Inflammatory macrophage (primary cell): Measurements from ENCODE around the gene FBP2.
"Not testable (repeated sequence)": the region's sequence is repeated elsewhere in the genome, so short reads cannot be mapped to it uniquely, and the experiment has no call there.

Experiments
- DNase-seq, 2 donors: peaks; one replicate each; pipeline ENCODE4 v3.0.0-alpha.2; 2020 to 2022

The FBP2 gene

DNA sequence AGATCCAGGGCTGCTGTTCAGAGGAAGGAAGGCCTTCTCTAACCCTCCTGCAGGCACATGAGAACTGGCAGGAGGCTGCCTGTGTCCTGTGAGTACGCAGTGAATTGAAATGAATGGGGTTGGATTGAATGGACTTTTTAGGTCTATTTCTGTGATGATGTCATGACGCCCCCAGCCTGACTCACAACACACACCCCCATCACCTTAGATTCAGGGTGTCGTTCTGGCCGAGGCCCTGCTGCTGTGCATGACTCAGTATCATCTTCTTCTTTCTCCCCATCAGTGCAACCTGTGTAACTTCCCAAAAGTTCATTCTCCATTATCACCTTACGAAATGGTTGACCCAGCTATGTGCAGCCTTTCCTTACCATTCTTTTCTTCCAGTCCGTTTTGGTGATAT, 33.4 kb downstream of the FBP2 start:
- DNase-seq: peak in 1 of 2 donors; percentile 22

DNA sequence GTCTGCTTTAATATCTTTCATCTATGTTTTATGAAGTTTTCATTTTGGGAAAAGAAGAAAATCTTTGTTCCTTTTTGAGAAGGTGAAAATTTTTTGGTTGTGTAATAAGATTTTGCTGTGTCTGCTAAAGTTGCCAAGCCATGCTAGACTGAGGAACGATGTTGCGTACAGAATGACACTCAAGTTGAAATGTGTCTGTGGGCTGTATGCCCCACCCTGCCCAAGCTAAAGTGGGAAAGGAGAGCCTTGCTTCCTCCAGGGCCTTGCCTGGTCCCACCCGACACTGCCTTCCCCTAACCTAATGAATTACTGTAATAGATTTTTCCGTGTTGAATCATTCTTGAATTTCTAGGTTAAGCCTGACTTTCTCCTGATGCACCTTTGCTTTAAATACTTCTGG, 36.2 kb downstream of the FBP2 start:
- DNase-seq: peak; percentile 50 to 51

DNA sequence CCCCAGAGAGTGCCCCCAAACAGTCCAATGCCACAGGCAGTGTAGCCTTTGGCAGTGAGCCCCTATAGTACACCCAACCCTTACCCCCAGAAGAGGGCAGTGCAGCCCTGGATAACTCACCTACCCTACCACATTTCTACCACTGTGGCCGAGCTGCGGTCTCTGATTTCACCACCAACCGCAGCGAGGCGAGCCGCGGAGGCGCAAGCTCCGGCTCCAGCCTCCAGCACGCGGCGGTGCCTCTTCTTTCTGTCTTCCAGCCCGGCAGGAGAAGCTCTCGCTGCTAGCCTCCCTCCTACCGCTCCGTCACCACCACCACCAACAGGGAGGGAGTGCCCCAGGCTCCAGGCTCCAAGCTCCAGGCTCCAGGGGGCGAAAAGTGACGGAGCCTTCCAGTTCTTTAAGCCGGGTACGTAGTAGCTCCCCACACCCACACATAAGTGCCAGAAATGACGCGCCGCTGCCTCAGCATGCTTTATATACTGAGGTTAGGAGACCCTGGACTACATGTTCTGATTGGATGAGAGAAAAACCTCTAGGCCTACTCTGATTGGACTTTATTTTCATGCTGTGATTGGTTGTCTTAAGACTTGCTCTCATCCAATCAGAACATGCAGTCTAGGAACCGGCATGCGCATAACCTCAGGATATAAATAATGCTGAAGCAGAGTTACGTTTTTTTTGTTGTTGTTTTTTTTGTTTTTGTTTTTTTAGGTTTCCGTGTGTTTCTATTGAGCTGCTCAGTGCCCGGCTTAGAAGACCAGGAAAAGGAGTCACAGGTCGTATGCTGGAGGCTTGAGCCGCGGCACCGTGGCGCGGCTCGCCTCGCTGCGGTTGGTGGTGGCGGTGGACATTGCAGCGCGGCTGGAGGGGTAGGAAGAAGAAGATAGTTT, 38.9 kb downstream of the FBP2 start, which contains the start of gene PCAT7:
Gene PCAT7, plus strand, starts transcription at position 645 of the 893 bp plus-strand sequence.
- DNase-seq: peak; percentile 27 to 76

DNA sequence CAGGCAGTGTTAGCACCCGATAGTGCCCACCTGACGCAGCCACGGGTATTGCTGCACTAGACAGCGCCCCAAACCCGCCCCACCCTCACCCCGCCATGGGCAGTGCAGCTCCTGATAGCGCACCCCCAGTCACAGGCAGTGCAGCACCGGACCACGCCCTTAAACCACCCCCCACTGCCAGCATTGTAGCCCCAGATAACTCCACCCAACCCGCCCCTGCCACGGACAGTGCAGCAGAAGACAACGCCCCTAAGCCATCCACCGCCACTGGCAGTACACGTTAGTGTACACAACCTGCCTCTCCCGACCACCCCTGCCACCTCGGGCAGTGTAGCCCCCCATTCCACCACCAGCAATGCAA, 39.6 kb downstream of the FBP2 start:
- DNase-seq: no peak

DNA sequence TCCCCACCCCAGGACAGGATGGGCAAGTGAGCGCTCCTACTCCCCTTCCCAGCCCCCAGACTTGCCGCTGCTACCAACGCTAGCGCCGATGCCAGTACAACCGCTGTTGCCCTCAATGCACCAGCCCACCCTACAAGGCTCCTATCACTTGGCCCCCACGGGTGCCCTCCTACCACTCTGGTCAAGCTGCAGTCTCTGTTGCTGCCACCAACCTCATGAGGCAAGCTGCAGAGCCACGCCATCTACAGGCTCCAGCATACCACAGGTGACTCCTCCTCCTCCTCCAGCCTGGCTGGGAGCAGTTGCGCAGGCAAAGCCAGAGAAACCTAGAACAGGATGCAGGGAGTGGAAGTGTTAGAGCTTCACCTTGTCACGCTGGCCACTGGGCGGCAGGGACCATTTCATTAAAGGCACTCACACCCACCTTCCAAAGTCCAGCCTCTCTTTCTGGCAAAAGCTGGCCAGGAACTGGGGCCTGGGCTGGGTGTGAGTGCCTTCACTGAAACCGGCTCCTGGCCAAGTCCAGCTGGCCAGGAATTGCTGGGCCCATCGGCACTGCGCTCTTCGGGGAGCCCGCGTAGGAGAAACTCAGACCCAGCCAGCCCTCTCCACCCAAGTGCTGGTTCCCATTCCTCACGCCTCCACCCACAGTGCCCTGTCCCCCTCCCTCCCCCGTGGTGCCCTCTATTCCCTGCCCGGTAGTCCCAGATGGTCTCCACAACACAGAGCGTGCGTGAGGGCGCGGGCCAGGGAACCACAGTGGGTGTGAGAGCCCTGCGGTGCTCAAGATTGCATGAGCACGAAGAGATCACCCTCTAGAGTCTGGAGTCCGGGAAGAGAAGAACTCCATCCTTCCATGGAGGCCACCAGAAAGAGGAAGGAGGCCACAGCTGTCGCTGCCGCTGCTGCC, 40.3 kb downstream of the FBP2 start:
- DNase-seq: no peak

DNA sequence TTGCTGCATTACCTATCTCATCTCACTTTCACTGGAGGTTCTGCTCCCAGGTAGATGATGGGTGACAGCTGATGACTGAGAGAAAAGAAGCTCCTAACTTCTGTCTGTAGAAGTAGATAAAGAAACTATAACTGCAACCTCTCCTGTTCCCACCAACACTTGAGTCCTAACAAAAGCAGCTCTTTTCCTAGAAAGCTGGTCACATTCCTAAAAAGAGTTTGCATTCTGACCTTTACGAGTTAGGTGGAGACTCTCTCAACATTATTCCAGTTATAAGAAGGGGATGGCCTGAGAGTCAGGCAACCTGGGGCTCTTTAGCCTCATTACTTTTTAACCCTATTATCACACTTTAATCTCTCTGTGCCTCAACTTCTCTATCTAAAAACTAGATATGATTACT, 47.7 kb downstream of the FBP2 start:
- DNase-seq: no peak

DNA sequence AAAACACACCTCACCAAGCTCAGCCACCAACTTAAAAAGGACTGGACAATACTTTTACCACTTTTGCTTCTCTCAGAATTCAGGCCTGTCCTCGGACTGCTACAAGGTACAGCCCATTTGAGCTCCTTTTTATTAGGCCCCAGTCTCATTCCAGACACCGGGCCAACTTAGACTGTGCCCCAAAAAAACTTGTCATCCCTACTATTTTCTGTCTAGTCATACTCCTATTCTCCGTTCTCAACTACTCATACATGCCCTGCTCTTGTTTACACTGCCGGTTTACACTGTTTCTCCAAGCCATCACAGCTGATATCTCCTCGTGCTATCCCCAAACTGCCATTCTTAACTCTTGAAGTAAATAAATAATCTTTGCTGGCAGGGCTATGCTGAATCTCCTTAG, 49.3 kb downstream of the FBP2 start:
- DNase-seq: not testable (repeated sequence)

DNA sequence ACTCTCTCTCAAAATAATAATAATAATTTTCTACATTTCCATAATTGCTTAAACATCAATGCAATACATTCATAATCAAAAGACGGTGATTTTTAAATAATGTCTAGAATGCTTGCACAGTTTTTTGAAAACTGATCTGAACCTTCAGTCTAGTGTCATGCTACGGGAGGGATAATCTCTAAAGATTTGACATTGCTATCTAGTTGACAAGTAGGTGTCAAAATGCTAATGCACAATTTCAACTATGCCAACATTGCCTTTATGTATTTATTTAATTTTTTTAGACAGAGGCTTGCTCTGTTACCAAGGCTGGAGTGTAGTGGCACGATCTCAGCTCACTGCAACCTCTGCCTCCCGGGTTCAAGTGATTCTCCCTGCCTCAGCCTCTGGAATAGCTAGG, 54.7 kb downstream of the FBP2 start:
- no peak for DNase-seq

DNA sequence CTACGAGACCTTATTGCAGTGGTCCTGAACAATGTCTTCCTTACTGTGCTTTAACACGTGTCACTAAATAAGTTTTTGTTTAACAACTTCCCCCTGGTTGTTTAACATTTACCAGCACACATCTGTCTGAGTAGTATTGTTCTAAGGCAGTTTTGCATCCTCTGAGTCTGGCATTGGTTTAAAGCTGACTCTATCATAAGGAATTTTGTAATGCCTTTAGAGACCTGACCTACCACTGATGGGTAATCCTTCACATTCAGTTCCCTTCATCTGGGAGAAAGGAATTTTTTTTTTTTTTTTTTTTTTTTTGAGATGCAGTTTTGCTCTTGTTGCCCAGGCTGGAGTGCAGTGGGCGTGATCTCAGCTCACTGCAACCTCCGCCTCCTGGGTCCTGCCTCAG, 58.7 kb downstream of the FBP2 start:
- no peak for DNase-seq

DNA sequence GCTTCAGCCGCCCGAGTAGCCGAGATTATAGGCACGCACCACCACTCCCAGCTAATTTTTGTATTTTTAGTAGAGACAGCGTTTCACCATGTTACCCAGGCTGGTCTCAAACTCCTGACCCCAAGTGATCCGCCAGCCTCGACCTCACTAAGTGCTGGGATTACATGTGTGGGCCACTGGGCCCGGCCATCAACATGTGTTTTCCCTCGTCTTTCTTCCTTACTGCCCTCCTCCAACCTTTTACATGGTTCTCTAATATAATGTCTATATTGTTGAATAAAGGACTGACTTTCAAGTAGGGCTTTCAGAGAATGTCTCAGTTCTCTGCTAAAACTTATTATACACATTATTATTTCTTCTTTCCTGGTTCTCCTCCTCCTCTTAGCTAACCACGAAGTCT, 60.0 kb downstream of the FBP2 start:
- no peak for DNase-seq

DNA sequence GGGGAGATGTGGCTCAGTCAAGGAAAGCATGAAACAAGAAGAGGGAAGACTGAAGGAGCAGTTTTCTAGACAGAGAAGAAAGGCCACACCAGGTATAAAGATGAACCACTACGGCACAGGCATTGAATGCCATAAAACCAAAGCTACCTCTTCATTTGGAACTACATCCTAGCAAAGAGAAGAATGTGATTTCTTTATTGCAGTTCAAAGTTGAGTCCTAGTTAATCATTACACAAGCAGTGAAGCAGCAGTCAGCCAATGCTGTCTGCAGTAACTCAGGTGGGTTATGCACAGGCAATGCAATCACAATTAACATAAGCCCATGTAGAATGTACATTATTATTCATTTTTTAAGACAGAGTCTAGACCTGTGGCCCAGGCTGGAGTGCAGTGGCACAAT, 60.5 kb downstream of the FBP2 start:
- no peak for DNase-seq

DNA sequence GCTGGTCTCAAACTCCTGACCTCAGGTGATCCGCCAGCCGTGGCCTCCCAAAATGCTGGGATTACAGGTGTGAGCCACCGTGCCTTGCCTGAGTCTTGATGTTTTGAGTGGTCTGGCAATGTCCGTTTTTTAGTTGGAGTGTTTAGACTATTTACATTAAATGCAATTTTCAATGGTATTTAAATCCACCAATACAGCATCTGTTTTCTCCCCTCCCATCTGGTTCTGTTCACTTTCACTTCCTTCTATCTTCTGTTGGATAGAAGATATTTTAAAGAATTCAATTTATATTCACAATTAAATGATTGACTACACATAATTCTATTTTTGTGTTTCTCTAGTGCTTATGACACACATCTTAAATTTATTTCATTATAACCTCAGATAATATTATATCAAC, 64.7 kb downstream of the FBP2 start:
- DNase-seq: no peak

DNA sequence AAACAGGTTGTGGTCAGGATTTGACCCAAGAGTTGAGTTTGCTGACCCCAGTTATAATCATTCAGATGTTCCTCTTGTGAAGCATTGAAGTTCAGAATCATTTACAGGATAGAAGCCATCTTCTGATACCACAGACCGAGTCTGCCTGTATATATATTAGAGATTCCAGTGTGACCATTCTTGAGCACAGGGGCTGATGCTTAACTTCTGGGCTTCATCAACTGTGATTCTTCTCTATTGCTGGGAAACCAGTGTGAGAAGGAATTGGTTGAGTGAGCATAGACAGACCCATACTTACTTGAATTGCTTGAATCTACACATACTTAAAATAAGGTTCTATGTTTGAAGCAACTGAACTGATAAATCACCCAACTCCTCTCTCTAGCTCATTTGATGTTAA, 66.7 kb downstream of the FBP2 start:
- no peak for DNase-seq

DNA sequence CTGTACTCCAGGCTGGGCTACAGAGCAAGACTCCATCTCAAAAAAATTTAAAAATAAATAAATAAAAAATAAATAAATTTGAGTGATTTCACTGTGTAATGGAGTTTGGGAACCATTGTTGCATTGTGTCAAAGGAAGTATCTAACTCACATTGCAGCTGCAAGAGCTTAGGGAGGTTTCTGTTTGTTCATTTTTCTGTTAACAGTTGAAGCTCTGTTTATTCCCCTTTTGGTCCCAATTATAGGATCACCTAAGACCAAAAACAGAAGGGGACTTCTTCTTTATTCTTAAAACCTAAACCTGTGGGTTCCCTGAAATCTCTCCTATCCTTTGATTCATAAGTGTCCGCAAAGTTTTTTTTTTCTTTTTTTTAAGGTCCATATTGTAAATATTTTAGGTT, 67.4 kb downstream of the FBP2 start:
- no peak for DNase-seq

DNA sequence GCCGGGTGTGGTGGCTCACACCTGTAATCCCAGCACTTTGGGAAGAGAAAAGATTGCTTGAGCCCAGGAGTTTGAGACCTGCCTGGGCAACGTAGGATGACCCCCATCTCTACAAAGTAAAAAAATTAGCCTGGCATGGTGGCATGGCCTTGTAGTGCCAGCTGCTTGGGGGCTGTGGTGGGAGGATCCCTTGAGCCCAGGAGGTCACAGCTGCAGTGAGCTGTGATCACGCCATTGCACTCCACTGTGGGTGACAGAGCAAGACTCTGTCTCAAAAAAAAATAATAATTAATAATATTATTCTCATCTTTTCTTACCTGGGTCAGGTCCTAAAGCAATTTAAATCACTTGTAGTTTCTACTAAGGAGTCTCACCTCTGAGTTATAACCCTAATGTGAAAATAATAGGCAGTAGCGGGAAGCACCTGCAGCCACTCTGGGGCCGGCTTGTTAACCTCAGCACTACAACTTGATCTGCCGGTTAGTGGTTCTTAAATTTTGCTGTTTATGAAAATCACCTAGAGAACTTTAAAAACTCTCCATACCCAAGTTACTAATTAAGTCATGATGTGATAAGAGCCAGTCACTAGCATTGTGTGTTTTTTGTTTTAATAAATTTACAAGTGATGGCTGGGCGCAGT, 68.1 kb downstream of the FBP2 start:
- no peak for DNase-seq

DNA sequence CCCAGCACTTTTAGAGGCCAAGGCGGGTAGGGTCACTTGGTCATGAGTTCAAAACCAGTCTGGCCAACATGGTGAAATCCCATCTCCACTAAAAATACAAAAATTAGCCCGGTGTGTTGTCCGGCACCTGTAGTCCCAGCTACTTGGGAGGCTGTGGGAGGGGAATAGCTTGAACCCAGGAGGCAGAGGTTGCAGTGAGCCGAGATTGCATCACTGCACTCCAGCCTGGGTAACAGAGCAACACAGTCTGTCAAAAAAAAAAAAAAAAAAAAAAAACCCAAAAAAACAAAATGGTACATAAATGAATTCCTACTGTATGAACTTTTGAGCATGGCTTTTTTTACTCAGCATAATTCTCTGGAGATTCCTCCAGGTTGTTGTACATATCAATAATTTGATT, 76.4 kb downstream of the FBP2 start:
- DNase-seq: no peak

DNA sequence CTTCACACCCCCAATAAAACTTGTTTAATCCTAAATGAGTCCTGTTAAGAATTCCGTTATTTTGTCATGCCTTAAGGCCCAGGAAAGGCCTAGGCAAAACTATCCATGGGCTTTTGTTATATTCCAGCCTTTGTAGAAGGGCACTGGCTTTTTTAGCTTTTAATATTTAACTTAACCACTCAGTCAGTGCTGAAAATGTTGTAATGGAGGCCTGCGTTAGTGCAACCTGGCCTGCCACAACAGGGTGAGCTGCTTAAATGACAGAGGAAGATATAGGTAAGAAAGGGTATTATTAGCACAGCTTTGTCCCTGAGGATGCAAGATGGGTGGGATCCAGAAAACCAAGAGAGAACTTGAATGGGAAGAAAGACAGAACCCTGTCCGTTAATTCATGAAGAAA, 78.9 kb downstream of the FBP2 start:
- DNase-seq: no peak

DNA sequence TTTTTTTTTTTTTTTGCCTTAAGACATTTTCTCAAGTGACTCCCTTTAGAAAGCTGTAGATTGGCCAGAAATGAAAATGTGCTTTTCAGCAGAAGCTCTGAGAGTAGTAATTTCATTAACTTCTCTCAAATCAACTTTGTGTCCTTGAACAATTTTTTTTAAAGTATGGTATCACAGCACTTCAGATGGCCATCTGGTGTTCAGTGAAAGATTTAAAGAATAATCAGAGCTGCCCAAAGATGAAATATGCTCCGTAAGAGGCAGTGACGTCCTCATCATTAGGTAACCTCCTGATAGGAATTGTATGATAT, 81.7 kb downstream of the FBP2 start:
- DNase-seq: no peak

DNA sequence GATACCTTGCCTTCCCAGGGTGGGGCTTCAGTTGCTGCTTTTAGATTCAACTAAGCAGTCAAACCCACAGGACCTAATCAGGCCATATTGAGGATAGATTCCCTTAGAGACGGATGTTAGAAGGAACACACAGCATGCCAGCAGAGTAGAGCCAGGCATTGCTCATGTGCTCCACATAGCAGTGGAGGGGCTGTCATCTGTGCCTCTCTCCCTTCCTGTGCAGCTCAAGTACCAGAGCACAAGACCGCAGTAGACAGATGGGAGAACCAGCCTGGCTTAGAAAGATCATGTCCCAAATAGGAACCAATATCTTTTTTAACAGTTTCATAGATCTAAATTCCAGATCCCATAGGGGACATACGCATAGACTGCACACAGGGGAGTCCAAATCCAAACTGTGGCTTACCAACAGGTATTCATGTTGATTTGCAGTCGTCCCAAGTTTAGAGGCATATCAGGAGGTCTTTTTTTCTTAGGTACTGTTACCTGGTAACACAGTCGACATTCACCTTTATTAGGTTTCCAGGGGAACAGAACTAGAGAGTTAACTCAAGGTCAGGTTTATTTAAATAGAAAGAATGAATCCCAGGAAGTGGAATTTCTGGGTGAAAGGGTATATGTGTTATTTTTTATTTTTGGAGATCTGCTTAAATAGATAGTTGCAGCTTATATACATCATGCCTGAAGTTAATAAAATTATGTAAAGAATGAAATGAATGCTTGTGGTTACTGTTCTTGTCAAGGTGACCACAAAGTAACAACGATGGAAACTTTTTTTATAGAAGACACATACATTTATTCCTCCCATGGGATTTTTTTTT, 82.3 kb downstream of the FBP2 start:
- no peak for DNase-seq
